HG03175 (cell line): Measurements from ENCODE around the gene PRKCE.
A peak's percentile ranks its signal among the peaks of the same experiment; 100 is the strongest.

ENCODE experiments used
- ATAC-seq: cut with Tn5 transposase; IDR thresholded peaks from one replicate; pipeline ENCODE4 v1.9.1; 2021; ENCODE audit warnings: mild to moderate bottlenecking, moderate library complexity; ENCODE audit not compliant: unreplicated experiment

Gene PRKCE

DNA sequence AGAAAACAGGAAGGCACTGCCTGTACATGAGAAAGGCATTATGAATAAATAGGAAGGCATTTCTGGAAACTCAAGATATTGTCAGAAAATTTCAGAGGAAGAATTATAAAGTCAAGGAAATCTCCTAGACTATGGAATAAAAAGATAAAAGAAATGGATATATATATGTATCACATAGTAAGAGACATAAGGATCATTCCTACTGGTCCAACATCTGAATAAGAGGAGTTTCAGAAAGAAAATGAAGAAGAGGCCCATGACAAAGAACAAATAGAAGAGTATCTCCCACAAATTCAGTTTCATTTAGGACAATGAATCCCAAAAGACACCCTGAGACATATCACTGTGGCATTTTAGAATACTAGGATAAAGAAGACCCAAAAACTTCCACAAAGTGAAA, 178.8 kb downstream of the PRKCE start:
- ATAC-seq, result no peak

DNA sequence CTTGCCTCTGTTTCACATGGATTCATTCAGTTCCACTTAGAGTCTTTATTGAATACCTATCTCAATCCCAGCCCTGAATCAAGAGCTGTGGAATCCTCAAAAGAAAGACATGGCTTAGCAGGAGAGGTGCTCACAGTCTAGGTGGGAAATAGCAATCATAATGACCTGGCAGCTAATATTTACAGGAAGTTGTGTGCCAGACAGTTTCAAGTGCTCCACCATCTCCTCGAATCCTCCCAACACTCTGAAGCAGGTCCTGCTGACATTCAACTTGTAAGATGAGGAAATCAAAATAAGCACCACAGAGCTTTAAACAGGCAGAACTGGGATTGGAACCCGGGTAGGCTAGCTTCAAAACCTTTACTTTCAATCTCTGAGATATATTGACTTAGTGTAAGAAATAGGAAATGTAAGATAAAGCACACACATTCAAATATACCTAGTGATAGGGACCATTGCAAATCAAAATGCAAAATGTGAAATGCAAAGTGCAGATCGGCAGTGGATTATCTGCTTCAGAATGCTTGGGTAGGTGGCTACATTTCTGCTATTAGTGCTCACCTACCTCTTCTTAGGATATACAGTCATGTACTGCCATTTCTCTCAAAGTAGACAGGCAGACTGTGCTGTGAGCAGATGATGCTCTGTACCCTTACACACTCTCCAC, 182.0 kb downstream of the PRKCE start:
- peak; percentile 28 for ATAC-seq

DNA sequence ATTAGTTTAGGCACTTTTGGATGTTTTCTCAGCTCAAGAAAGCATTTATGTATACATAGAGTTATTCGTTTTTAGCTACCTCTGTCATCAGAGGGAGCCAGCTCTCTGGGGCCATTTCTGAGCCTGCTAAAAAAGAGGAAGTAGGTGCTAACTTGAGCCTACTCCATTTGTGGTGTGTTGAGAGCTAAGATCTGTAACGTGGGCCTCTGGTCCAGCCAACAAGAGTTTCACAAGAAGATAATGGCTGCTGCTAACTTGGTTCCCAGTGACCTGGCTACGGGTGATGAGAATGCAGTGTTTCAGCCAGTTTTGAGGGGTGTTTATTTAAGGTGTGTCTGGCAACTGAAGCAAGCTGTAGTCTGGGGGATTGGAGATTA, 182.5 kb downstream of the PRKCE start:
- ATAC-seq, result peak; percentile 79

DNA sequence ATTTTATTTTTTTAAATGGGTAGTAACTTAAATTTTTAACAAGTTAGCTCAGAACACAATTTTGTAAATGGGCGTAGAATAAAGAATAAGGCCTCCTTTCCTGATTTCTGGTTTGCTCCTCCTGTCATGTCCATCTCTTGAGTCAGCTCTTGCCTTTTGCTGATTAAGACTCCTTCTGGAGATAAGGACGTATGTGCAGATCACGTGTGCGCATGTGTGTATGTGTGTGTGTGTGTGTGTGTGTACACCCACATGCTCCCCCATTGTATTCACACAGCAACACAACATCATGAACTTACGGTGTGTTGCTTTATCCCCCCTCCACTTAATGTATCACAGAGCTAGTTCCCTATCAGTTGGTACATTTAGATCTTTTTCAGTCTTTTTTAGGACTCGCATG, 182.9 kb downstream of the PRKCE start:
- ATAC-seq, result no peak

DNA sequence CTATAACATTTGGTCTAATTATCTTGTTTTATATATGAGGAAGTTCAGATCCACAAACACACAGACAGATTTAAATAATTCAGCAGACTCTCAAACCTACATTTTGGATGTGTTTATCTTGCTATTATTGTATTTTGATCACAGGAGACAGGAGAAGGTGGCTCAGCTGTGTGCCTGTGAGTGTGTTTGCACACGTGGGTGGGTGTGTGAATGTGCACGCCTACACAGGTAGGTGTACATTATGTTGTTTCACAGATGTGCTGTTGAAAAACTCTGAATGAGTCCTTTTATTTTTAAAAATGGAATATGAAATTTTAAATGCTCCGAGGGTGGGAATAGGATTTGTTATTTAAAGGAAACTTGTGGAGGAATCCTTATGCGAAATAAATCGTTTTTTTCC, 183.4 kb downstream of the PRKCE start:
- no peak for ATAC-seq

DNA sequence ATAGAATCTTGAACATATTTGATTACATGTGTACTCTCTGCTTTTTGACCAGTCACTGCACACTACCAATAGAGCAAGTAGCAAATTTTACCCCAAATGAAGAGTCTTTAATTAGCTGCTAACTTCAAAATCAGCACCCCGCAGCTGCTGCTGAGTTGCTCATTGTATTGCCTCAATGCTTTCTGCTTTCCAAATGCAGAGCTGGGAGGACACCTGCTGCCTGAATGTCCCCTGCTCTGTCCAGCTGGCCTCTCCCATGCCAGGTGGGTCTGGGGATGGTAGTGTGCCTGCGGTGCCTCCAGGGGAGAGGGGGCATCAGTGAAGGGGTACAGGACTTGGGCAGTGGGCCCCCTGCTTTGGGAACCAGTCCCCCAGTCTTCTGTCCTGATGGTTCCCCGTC, 184.8 kb downstream of the PRKCE start:
- ATAC-seq, result no peak

DNA sequence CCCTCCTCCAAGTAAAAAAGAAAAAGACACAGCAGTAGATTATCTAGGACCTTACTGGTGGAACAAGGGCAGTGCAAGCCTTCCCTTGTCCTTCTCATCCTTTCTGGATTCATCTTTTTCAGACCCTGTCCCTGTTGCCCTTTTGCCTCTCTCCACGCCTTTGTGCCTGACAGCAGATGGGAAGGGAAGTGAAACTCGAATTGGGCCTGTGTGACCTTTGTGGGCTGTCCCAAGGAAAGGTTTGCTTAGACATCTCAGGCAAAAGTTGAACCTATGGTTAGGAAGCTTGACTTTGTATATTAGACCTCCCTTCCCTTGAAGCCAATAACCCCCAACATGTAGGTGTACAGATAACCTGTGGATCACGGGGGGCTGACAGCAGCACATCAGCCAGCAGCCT, 185.3 kb downstream of the PRKCE start:
- ATAC-seq, result no peak

DNA sequence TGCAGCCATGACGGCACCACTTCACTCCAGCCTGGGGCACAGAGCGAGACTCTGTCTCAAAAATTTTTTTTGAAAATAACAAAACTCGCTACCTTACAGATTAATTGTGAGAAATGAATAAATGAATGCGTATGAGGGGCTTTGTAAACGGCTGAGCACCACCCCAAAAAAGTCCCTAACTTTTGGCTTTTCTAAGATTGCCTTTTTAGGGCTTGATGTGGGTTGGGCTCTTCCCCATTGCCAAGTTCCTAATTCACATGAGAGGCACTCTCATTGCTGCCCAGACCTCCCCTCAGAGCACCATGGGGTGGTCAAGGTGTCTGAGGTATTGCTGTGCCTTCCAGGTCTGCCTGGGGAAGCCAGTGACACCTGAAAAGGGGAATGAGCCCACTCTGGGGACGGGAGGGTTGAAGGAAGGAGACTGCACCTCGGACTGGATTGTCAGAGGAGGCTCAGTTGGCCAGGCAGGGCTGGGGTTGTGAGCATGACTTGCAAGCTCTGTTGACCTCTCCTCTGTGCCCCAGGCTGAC, 186.4 kb downstream of the PRKCE start:
- no peak for ATAC-seq

DNA sequence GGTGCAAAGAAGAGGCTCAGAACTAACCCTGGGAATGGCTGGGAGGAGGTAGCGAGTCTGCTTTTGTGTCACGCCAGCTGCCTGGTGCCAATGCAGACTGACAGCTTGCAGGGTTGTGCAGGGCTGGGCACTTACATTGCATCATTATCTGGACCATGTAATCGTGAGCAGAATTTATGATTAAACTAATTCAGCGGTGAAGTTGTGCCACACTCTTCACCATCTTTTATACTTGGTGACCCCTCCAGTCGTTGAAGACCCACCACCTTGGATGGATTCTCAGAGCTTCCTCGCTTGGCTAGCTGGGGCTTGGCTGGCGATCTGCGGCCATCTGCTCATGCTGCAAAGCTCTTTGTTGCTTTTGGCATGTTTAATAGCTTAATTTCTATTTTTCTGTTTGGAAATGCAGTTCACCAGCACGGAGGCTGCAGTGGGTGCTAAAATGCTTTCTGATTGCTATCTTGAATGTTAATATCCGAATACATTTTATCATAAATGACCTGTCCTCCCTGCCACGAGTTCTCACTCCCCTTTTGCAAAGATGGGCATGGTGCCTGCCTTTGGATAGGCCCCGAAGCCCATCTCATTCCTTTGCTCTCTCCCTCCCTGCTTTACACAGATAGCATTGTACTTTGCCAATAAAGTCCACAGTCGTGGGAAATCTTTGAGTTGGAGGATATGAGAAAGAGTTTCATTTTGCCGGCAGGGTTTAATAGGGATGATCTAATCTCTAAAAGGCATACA, 188.2 kb downstream of the PRKCE start:
- ATAC-seq, result no peak

DNA sequence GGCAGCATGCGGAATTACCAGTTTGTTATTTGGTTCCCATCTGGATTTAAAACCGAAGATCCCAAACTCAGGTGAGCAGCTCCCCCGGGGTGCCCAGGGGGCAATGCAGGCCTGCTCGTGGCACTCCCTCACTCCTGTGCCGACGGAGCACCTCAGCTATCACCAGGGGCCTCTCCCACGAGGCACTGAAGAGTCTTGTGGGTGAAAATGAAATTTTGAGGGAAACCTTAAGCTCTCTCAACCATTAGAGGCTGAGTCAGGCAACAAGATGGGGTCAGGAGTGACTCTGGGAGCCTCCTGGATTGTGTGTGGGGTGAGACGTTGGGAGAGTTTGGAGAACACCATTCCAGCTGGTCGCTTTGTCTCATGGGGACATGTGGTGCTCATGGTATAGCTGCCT, 189.0 kb downstream of the PRKCE start:
- no peak for ATAC-seq

DNA sequence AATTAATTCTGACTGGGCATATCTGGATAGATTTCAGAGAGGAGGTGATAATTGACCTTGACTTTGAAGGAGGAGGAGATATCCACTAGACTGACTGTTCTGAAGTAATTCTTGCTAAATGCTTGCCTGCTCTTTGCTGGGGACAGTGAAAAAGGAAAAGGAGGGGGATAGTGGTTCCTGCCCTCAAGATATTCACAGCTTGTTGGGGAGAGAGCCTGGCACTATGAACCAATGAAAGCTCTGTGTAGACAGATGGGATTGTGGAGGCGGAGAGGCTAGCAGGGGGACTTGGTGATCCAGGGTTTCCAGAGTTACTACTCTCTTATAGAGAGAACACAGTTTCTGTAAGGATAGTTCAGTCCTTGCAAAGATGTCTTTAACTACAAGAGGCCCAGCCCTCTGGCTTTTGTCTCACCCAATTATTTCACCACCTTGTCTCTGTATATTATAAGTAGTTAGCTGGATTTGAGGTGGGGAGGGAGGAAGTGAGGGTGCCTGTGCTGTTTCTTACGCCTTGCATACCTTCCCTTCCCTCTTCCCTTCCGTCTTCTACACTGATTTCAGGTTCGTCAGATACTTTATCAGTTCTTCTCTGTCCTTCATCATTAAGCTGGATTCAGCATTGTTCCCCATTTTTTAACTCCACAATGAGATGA, 190.4 kb downstream of the PRKCE start:
- ATAC-seq, result no peak

DNA sequence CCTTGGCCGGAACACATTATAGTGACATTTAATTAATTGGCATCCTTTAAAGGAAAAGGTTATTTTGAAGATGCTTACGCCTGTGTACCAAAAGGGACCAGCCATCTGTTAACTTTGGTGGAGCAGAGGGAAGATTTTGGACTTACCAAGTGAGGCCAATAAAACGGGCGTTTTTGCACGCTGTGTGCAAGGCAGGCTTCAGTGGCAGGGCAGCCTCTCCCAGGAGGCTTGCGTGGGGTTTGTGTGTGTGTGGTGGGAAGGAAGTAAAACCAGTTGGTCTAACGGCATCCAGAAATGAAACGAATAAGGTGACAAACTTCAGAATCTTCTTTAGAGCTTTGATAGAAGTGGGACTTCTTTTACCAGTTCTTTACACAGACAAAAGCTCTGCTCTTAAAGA, 191.7 kb downstream of the PRKCE start:
- peak; percentile 53 for ATAC-seq

DNA sequence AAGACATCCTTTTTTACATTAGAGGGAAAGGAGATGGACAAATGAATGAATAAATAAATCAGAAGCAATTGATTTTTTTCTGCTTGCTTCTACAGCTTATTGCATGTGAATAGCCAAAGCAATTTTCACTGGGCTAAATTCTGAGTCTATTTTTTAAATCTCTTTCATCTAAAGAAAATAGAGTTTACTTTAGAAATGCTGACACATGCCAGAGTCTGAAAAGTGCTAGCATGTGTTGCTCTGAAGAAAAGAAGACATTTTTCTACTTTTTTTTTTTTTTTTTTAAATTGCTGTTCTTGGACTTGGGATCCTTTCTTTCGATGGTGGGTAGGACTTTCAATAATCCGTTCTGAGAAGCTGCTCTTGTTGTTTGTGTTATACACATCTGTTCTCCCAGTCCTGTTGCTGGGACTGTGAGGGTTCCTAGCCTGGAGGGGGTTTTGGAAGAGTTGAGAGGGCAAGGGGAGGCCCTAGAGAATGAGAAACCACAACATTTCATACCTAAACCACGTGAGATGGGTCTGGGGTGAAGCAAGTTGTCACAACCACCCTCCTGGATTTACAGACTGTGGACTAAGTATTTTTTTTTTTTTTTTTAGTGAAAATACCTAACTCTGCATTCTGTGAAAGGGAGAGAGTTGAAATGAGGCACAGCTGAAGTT, 193.5 kb downstream of the PRKCE start:
- ATAC-seq, result no peak

DNA sequence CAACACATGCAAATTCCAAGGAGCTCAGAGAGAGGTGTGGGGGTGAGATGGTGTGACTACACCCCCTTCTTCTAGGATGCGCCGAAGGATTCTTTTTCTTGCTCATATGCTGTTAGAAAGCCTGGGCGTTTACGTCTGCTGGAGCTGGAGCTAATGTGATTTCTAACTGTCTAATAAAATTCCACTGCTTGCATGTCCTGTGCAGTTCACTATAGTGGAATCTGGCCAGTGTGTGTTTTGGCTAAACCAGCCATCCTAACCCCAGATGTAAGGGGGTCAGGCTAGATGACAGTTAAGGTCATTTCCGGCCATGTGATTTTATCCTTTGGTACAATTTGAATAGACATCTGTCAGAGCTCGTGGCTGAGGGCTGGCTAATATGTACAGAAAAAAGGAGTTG, 194.1 kb downstream of the PRKCE start:
- no peak for ATAC-seq

DNA sequence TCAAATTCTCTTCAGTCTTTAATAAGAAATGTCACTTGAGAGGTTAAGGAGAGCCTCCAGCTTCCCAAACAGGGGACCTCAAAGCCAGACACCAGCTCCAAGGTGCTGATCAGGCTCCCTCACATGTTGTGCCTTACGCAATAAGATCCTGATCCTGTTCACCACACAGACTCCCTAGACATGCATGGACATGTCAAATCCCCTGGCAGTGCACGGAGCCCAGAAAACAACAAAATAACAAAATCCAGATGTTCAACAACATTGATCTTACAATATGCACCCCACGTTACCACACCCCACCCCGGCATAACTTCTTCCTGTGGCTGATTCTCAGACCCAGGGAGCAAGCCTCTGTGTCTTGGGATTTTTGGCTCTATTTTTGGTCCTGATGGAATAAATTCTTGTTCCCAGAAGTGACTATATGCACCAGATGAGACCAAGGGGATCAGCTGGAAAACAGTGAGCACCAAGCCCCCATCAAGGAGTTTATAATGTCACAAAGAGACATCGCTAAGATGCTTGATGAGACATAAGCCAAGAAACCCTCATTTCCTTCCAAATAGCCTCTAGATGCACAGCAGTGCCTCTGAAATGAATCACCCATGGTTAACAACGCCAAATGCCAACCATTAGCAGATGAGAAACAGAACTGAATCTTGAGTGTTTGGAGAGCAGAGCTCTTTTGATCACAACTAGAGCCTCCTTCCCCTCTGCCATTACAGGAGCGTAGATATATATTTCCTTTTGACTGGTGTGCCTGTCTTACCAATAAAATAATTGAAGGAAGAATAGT, 198.2 kb downstream of the PRKCE start:
- no peak for ATAC-seq

DNA sequence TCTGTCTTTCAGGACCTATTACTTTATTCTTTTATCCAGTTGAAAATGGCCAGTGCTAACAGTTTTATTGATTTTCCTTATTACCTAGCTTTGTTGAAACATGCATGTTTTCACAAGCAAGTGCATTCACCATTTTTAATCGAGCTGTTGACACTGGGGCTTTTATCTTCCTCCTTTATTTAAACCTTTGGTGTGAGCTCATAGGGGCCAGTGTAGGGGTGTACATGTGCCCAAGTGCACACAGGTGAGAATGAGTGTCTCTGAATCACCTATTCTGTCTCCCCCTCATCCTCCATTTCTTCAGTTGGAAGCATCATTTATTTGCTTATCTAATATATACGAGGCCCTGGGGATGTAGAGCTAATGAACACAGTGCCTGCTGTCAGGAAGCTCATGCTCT, 199.1 kb downstream of the PRKCE start:
- no peak for ATAC-seq

DNA sequence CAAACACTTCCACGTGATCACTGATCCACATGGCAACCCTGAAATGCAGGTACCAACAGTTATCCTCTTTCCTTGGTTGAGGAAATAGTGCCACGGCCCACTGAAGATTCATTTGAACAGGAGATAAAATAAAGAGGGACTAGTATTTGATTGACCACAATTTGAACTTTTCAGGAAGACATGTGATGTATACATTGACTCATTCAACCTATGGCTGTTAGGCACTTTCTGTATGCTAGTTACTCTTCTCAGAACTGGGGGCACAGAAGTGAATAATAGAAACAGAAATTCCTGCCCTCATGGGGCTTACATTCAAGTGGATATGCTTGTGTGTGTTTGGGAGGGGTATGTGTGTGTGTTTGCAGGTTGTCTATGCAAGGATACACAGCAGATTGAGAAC, 199.6 kb downstream of the PRKCE start:
- ATAC-seq, result no peak

DNA sequence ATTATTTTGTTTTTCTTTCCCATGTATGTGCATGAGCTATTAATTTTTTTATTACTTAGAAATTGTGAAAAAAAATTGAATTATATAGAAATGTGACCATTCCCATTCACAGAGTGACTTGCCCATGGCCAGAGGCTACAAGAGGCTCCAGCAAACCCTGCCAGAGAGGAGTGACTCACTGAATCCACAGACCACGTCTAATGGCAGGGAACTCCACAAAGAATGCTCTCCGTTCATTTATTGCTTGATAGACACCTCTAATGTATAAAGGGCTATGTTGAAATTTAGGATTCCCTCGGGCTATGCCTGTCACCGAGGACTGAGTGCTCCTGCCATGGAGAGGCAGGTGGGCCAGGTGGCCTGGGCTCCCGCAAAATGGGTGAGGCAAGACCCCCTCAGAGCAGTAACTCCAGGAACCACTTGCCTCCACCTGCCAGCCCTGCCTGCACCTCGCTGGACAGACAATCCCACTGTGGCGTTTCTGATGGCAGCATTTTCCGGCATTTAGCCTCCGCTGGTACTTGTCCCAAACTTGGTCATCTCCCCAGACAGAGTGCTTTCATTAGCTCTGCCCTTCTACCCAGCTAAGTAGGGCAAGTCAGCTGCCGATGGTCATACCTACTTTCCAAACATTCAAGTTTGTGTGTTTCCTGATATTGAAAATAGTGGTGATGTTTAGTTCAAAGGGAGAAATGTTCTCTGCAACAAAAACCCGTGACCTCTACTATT, 200.3 kb downstream of the PRKCE start:
- no peak for ATAC-seq

DNA sequence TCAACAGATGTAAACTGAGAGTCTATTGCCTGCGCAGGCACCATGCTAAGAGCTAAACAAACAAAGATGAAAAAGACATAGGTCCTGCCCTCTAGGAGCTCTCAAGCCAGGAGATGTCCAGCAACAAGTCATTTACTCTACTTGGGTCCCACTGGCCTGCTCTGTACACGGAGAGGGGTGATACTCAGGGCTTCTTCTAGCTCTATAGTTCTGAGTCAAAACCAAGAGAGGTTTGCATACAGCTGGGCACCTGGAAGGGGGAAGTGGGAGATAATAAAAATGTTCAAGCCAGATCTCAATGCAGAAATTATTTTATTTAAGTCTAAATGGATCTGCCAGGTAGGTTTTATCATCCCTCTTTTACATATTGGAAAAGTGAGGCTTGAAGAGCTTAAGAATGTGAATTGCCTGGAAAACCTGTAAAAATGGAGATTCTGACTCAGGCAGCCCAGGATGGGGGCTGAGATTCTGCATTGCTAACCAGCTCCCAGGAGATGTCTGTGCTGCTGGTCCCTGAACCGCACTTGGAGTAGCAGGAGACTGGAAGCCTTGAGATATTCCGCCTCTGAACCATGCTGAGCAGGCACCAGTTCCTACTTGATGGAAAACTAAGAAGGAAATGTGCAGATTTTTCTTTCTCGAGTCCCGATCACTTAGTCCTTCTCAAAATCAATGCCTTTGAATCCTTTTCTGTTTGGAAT, 201.1 kb downstream of the PRKCE start:
- peak; percentile 84 for ATAC-seq
